ENCODE measurements around the gene WHRN. TPM values are rescaled to one million over a fixed set of nuclear protein-coding genes. Genes with fewer than 3 reads are reported as not detected.

WHRN gene
- total RNA-seq, 1 donor from 2014 or later, result 6.9 TPM

- H3K4me3 Mint-ChIP-seq (ENCODE audit: unreplicated experiment), result no peak overlapping the region
- no peak for TF ChIP-seq CTCF (IDR thresholded peaks at IDR 0.05)
- no peaks in the 10 kb centered on the region for H3K9me3 Mint-ChIP-seq (ENCODE audit: low read depth)
- H3K27ac Mint-ChIP-seq (ENCODE audit: unreplicated experiment), result no peak overlapping the region
- no peaks in the 10 kb centered on the region for H3K27me3 Mint-ChIP-seq (ENCODE audit: low read depth)
- H3K4me1 Mint-ChIP-seq (ENCODE audit: low read depth), result peaks cover 5% of the 10 kb centered on the region
- DNase-seq (ENCODE audit: low spot score), result peak; percentile 86
- H3K36me3 Mint-ChIP-seq (ENCODE audit: low read depth), result peaks cover 5% of the 10 kb centered on the region
These were observed 82.1 kb downstream of the WHRN start for GRCh38 chr9:114423181-114423580.

GRCh38 chr9:114421147-114421546 lies 84.1 kb downstream of the WHRN start:
- no peaks in the 10 kb centered on the region for H3K9me3 Mint-ChIP-seq (ENCODE audit: low read depth)
- no peak overlapping the region for H3K4me3 Mint-ChIP-seq (ENCODE audit: unreplicated experiment)
- TF ChIP-seq CTCF (IDR thresholded peaks at IDR 0.05), result no peak
- H3K4me1 Mint-ChIP-seq (ENCODE audit: low read depth), result peaks cover 3% of the 10 kb centered on the region
- H3K27me3 Mint-ChIP-seq (ENCODE audit: low read depth), result no peaks in the 10 kb centered on the region
- H3K27ac Mint-ChIP-seq (ENCODE audit: unreplicated experiment), result no peak overlapping the region
- H3K36me3 Mint-ChIP-seq (ENCODE audit: low read depth), result peaks cover 7% of the 10 kb centered on the region
- peak; percentile 67 for DNase-seq (ENCODE audit: low spot score)

- peaks cover 7% of the 10 kb centered on the region for H3K36me3 Mint-ChIP-seq (ENCODE audit: low read depth)
- H3K27ac Mint-ChIP-seq (ENCODE audit: unreplicated experiment), result no peak overlapping the region
- TF ChIP-seq CTCF (IDR thresholded peaks at IDR 0.05), result no peak
- peaks cover 3% of the 10 kb centered on the region for H3K4me1 Mint-ChIP-seq (ENCODE audit: low read depth)
- no peaks in the 10 kb centered on the region for H3K9me3 Mint-ChIP-seq (ENCODE audit: low read depth)
- no peaks in the 10 kb centered on the region for H3K27me3 Mint-ChIP-seq (ENCODE audit: low read depth)
- DNase-seq (ENCODE audit: low spot score), result peak; percentile 68
- no peak overlapping the region for H3K4me3 Mint-ChIP-seq (ENCODE audit: unreplicated experiment)
These were observed 85.5 kb downstream of the WHRN start for GRCh38 chr9:114419796-114420195.

GRCh38 chr9:114418053-114418452 lies 87.2 kb downstream of the WHRN start:
- H3K9me3 Mint-ChIP-seq (ENCODE audit: low read depth), result no peaks in the 10 kb centered on the region
- H3K4me1 Mint-ChIP-seq (ENCODE audit: low read depth), result peaks cover 17% of the 10 kb centered on the region
- H3K4me3 Mint-ChIP-seq (ENCODE audit: unreplicated experiment), result no peak overlapping the region
- TF ChIP-seq CTCF (IDR thresholded peaks at IDR 0.05), result no peak
- peaks cover 2% of the 10 kb centered on the region for H3K36me3 Mint-ChIP-seq (ENCODE audit: low read depth)
- no peak overlapping the region for H3K27ac Mint-ChIP-seq (ENCODE audit: unreplicated experiment)
- peak; percentile 55 for DNase-seq (ENCODE audit: low spot score)
- no peaks in the 10 kb centered on the region for H3K27me3 Mint-ChIP-seq (ENCODE audit: low read depth)

- H3K4me1 Mint-ChIP-seq (ENCODE audit: low read depth), result peaks cover 19% of the 10 kb centered on the region
- no peak overlapping the region for H3K4me3 Mint-ChIP-seq (ENCODE audit: unreplicated experiment)
- peak; percentile 57 for TF ChIP-seq CTCF (IDR thresholded peaks at IDR 0.05)
- H3K27me3 Mint-ChIP-seq (ENCODE audit: low read depth), result no peaks in the 10 kb centered on the region
- H3K27ac Mint-ChIP-seq (ENCODE audit: unreplicated experiment), result no peak overlapping the region
- H3K36me3 Mint-ChIP-seq (ENCODE audit: low read depth), result peaks cover 2% of the 10 kb centered on the region
- no peak for DNase-seq (ENCODE audit: low spot score)
- no peaks in the 10 kb centered on the region for H3K9me3 Mint-ChIP-seq (ENCODE audit: low read depth)
These were observed 87.8 kb downstream of the WHRN start for GRCh38 chr9:114417511-114417910.
